ENCODE data around the gene RGS11. TPM values are rescaled to one million over a fixed set of nuclear protein-coding genes. Genes with fewer than 3 reads are reported as not detected.
"Not testable (repeated sequence)": the region's sequence is repeated elsewhere in the genome, so short reads cannot be mapped to it uniquely, and the experiment has no call there.

The RGS11 gene
- total and polyA plus RNA-seq, 2 of the 4 experiments (the other 2 are of a cell fraction): under 0.01 to 0.48 TPM

DNA sequence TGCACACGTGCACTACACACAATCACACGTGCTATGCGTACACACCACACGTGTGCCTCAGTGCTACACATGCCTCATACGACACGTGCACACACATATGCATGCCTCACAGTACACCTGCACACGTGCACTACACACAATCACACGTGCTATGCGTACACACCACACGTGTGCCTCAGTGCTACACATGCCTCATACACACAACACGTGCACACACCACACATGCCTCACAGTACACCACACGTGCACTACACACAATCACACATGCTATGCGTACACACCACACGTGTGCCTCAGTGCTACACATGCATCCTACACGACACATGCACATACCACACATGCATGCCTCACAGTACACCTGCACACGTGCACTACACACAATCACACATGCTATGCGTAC is 8.2 kb downstream of the RGS11 start:
- CTCF ChIA-PET; in situ Hi-C loops (cut with MboI; ENCODE audit: low sequenced_read_pairs); POLR2A ChIA-PET (ENCODE audit: unreplicated experiment): not testable (repeated sequence)

More for the DNA sequence above, 8.2 kb downstream of the RGS11 start:
- H3K36me3 ChIP-seq (ENCODE audit: control insufficient read depth, insufficient read depth, low read length): peaks cover 14% of the 10 kb centered on the region
- DNase-seq; H4K20me1 ChIP-seq (ENCODE audit: insufficient read depth, low read length); H3K4me2 ChIP-seq (ENCODE audit: low read depth, low read length); H2BK120ac ChIP-seq (ENCODE audit: low read depth, low read length); H3K56ac ChIP-seq (ENCODE audit: extremely low read depth, insufficient read depth, low read length); H4K8ac ChIP-seq (ENCODE audit: low read depth in 2 of 2, low read length in 2 of 2); H2AK9ac ChIP-seq (replicated peaks; ENCODE audit: low read depth, low read length, poor library complexity); H2BK20ac ChIP-seq (ENCODE audit: low read depth, low read length); H4K5ac ChIP-seq (ENCODE audit: low read depth, low read length); intact Hi-C loops (cut with micrococcal nuclease); H2AFZ ChIP-seq (replicated peaks; ENCODE audit: low read length, poor library complexity); ATAC-seq (ENCODE audit: low read depth); H2AK5ac ChIP-seq (ENCODE audit: low read depth, low read length); H3K27me3 ChIP-seq (ENCODE audit: control insufficient read depth, insufficient read depth, low read length); H3K9me3 ChIP-seq (ENCODE audit: control insufficient read depth, insufficient read depth, low read length); H3K4ac ChIP-seq (ENCODE audit: low read depth, low read length); H3K79me1 ChIP-seq (ENCODE audit: low read depth in 1 of 2, low read length in 2 of 2); H3K9ac ChIP-seq (ENCODE audit: low read depth, low read length); H4K91ac ChIP-seq (ENCODE audit: insufficient read depth, low read depth, low read length); H3K4me1 ChIP-seq (ENCODE audit: control insufficient read depth, insufficient read depth, low read length); H3K4me3 ChIP-seq (ENCODE audit: insufficient read depth, low read depth, low read length); BruUV-seq (replicated peaks); H2BK5ac ChIP-seq (ENCODE audit: low read depth, low read length, poor library complexity, severe bottlenecking); H3K23ac ChIP-seq (ENCODE audit: low read depth, low read length); H3K9me1 ChIP-seq (ENCODE audit: insufficient read depth, low read length); H3K18ac ChIP-seq (ENCODE audit: low read depth, low read length); H3K27ac ChIP-seq (ENCODE audit: insufficient read depth, low read length); H3K14ac ChIP-seq (replicated peaks; ENCODE audit: low read depth, low read length); H2BK15ac ChIP-seq (ENCODE audit: low read depth, low read length); dilution Hi-C loops (cut with HindIII; ENCODE audit: low sequenced_read_pairs, unreplicated experiment): not testable (repeated sequence)
- WGBS, 2 experiments (ENCODE audit: extremely low coverage in 2 of 2, insufficient read length in 1 of 2): 88% methylated on average over 12 of the region's 17 CpGs; no CpG with 5 or more reads in 1 of the 2 experiments
